Frontal cortex (tissue), 4 donors: ENCODE results near the gene ARAP1. TPM values are rescaled to one million over a fixed set of nuclear protein-coding genes. Genes with fewer than 3 reads are reported as not detected.

Experiments used
- DNase-seq, 2 donors: peaks; one replicate each; pipeline ENCODE4 v3.0.0; 2012; ENCODE audit warnings: low spot score in 2 of 2
- FAIRE-seq: peaks from 2 replicates; lab custom pipeline; 2012; peaks lifted over from hg19 to GRCh38; lab: Jason Lieb, UNC
- total RNA-seq: library from RNA; depleted of rRNA; stranded (reverse); fragments of >200 nt; gene quantifications from one replicate; pipeline ENCODE4 v1.2.3, GENCODE V29; 2014
- donor health status: control.
- donor health status: control.
- donor health status: control.

Gene ARAP1
- total RNA-seq, 1 donor from 2014 or later, result 20.0 TPM

- FAIRE-seq (no peak), DNase-seq (no peak)
These were observed 59.5 kb downstream of the ARAP1 start for GRCh38 chr11:72692498-72693237.

GRCh38 chr11:72690166-72690565 is 62.0 kb downstream of the ARAP1 start:
- FAIRE-seq, result no peak
- no peak for DNase-seq

GRCh38 chr11:72688929-72689328 is 63.3 kb downstream of the ARAP1 start:
- FAIRE-seq, result no peak
- DNase-seq, result no peak

DNA sequence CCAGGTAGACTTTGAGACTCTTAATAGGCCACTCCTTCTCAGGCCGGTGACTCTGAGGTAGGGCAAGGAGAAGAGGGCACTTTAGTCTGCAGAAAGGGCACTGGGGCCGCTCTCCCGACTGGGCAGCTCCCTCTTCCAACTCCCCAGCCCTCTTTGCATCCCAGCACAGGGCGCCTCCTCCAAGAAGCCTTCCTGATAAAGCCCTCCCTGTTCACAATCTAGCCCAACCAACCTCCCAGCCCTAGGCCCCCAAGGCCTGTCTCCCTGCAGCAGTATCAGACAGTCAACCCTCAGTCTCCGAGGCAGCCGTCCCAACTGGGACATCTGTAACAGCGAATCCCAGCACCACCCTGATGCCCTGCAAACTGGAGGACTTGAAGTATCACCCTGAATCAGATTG is 63.7 kb downstream of the ARAP1 start:
- DNase-seq, result no peak
- no peak for FAIRE-seq

GRCh38 chr11:72687326-72687725 is 64.9 kb downstream of the ARAP1 start:
- FAIRE-seq, result no peak

GRCh38 chr11:72686639-72687220 is 65.5 kb downstream of the ARAP1 start:
- DNase-seq (no peak), FAIRE-seq (no peak)

More at GRCh38 chr11:72687326-72687725, 64.9 kb downstream of the ARAP1 start:
- DNase-seq, result no peak

GRCh38 chr11:72685560-72686480 is 66.4 kb downstream of the ARAP1 start:
- DNase-seq (no peak), FAIRE-seq (no peak)

DNA sequence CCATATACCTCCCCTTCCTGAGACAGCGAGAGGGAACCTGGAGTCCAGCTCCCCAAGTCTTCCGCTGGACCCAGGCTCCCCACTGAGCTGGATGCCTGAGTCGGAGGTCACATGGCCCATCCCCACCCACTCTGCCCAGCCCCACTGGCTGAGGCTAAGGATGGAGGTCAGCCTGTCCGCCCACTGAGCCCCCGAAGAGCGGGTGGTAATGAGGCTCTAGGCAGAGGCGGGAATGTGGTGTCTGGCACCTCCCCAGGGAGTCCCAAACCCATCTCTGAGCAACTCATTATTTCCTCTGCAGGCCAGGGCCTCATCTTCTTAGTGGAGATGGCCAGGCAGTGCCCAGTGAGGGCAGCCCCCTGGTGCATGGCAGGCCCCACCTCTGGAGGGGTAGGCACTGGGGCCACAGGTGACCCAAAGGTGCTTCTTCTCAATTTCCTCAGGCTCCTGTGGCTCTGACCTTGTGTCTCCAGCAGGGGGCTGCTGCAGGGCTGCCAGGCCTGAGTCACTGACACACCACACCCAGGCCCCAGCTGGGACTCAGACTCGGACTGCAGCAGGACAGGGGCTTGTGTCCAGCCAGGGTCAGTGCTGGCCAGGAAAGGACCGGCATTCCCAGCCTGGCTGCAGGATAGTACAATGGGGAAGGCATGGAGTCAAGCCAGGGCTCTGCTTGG is 67.8 kb downstream of the ARAP1 start:
- peak in 1 of 2 donors; percentile 64 for DNase-seq
- FAIRE-seq, result no peak

- DNase-seq, result peak; percentile 65 to 81
- FAIRE-seq, result no peak
These were observed 68.4 kb downstream of the ARAP1 start for GRCh38 chr11:72683782-72684200.

GRCh38 chr11:72682858-72683243 is 69.4 kb downstream of the ARAP1 start:
- FAIRE-seq (no peak), DNase-seq (no peak)

GRCh38 chr11:72682238-72682857 is 69.9 kb downstream of the ARAP1 start:
- no peak for DNase-seq
- FAIRE-seq, result no peak

DNA sequence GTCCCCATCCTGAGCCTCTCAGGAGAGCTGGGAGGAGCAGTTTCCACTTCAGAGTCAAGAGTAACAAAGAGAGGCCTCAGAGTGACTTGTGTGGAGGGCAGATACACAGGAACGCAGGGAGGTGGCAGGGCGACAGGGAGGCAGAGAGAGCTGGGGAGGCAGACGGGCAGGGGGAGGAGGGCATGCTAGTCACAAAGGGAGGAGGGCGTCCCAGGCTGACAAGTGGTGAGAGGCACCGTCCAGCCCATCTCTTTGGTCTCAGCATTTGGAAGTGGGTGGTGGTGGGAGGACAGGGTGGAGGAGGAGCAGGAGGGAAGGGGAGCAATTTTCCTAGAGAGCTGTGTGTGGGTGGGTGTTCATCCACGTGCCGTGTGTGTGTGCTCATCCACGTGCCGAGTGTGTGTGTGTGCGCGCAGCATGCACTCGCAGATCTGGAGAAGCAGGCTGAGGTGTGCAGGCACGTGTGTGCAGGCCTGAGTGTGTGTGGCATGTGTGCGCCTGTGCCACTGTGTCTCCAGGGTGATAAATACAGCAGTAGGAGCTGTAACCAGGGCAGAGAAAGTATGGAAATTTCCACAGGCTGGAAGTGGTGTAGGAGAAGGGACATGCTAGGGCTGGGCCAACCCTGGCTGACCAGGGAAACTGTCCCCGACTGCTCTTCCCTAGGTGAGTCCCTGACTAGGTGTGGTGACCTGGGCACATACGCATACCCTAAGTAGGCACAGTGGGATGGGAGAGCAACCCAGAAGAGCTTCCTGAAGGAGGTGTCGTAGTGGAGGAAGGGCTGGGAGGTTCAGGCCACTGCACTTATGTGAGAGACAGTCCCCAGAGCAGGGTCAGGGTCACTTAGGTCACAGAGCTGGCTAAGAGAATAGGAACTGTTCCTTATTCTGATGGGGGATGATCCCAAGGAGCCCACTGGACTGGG is 70.7 kb downstream of the ARAP1 start:
- FAIRE-seq (no peak), DNase-seq (peak in 1 of 2 donors; percentile 61)

DNA sequence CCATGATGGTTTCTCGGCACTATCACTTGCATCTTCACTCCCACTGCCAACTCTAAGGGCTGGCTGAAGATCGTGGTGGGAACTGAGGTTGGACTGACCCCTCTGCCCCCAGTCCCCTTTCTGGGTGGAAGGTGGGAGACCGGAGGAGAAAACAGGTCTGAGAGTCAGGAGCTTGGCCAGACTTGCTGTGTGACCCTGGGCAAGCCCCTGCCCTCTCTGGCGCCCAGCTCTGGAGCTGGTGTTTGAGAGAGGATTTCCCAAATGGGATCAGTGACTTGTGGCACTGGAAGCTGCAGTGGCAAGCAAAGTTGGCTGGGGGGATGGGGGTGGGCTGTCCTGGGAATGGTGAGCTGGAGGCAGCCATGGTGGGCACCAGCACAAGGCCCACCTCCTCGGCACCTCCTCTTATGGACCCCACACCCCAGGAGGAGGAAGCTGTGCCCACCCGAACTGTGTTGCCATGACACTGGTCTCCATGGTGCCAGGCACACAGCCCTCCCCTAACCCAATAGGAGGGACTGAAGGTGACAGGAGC is 71.5 kb downstream of the ARAP1 start:
- DNase-seq, result no peak
- FAIRE-seq, result no peak

GRCh38 chr11:72679869-72680268 is 72.3 kb downstream of the ARAP1 start:
- DNase-seq (no peak), FAIRE-seq (no peak)

DNA sequence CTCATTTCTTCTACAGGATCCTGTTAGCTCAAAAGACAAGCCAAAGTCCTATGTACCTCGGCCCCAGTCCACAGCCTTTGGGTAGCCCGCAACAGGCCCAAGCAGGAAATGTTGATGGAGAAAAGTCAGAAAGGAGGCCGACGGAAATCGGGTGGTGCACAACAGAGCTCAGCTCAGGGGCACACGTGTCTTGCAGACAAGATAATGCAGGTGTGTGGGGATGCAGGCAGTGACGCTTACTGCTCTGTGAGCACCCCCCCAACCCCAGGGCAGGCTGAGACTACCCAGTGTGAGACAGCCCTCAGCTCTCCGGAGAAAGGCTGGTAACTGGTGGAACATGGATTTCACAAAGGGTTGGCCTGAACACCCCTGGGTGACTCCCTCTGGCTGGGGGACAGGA is 73.7 kb downstream of the ARAP1 start:
- FAIRE-seq (no peak), DNase-seq (no peak)

DNA sequence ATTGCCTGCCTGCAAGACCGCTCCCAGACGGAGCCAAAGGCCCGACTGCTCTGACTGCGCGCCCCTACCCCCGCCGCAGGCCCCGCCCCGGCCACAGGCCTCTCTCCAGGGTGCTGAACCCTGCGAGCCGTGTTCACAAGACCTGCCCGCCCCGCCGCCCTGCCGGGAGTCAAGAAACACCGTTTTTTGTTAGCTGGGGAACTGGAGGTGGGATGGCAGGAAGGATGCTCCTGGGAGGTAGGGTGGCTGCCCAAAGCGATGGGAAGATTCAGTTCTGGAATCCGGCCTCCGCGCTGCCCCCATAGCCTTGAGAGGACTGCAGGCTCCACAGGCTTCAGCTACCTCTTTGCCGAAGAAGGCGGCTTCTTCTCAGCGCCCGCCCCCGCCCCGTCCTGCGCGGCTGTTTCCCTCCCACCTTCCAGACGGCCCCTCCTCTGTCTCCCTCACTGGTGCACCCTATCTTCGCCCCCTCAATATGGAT is 75.3 kb downstream of the ARAP1 start:
- FAIRE-seq, result no peak
- peak in 1 of 2 donors; percentile 60 for DNase-seq

- DNase-seq (no peak), FAIRE-seq (no peak)
These were observed 77.0 kb downstream of the ARAP1 start for GRCh38 chr11:72675221-72675620.
